GM19035 (cell line): Measurements from ENCODE around the gene CADM4.
"Not testable (repeated sequence)": the region's sequence is repeated elsewhere in the genome, so short reads cannot be mapped to it uniquely, and the experiment has no call there.

Experiments used
- ATAC-seq: cut with Tn5 transposase; IDR thresholded peaks from one replicate; pipeline ENCODE4 v1.9.1; 2021; ENCODE audit not compliant: unreplicated experiment

CADM4 gene

GRCh38 chr19:43589678-43590077 lies 50.0 kb downstream of the CADM4 start:
- no peak for ATAC-seq

DNA sequence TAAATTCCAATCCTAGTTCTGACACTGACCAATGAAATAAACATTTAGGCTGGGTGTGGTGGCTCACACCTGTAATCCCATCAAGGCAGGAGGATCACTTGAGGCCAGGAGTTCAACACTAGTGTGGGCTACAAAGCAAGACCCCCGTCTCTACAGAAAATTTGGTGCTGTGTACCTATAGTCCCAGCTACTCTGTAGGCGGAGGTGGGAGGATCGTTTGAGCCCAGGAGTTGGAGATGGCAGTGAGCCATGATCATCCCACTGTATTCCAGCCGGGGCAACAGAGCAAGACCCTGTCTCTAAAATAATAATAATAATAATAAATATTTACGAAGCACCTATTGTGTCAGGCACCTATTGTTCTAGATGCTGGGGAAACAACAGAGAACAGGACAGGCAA lies 50.4 kb downstream of the CADM4 start:
- no peak for ATAC-seq

DNA sequence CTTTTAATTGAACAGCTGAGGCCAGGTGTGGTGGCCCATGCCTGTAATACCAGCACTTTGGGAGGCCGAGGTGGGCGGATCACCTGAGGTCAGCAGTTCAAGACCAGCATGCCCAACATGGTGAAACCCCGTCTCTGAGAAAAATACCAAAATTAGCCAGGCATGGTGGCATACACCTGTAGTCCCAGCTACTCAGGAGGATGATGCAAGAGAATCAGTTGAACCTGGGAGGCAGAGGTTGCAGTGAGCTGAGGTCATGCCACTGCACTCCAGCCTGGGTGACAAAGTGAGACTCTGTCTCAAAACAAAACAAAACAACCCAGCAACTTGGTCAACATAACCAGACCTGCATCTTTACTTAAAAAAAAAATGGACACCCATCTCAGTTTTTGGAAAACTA lies 52.6 kb downstream of the CADM4 start:
- ATAC-seq, result not testable (repeated sequence)

DNA sequence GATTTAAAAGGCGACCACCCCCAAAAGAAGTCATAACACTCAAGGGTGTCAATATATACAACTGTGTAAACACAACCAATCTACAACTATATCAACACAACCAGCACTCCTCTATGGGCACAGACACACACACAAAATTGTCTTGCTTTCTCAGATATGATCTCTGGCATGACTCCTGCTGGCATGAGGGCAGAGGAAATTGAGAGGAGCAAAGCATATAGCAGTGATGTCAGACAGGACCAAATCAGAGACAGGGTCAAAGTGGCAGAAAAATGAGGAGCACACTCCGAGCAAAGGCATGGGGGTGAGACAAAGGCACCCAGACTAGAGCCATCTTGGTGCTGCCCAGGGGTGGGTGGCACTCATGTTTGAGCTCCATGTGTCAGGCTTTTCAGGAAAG lies 53.3 kb downstream of the CADM4 start:
- ATAC-seq, result no peak

GRCh38 chr19:43584484-43584883 lies 55.2 kb downstream of the CADM4 start:
- no peak for ATAC-seq

GRCh38 chr19:43582495-43582894 lies 57.2 kb downstream of the CADM4 start:
- no peak for ATAC-seq

- no peak for ATAC-seq
Observed at GRCh38 chr19:43581467-43581866, 58.2 kb downstream of the CADM4 start.

- no peak for ATAC-seq
Observed at GRCh38 chr19:43578787-43579186, 60.9 kb downstream of the CADM4 start.

GRCh38 chr19:43575955-43576878 lies 63.4 kb downstream of the CADM4 start:
- ATAC-seq, result peak; percentile 2

GRCh38 chr19:43575156-43575950 lies 64.3 kb downstream of the CADM4 start, which contains the start of the genes PINLYP and XRCC1:
Gene PINLYP, plus strand, starts transcription at chr19:43575801. Its CDS starts 1,391 bp downstream, at chr19:43577192.
Gene XRCC1, minus strand, starts transcription at chr19:43575527. Its CDS starts 69 bp downstream, at chr19:43575458.
- ATAC-seq, result peak; percentile 99

DNA sequence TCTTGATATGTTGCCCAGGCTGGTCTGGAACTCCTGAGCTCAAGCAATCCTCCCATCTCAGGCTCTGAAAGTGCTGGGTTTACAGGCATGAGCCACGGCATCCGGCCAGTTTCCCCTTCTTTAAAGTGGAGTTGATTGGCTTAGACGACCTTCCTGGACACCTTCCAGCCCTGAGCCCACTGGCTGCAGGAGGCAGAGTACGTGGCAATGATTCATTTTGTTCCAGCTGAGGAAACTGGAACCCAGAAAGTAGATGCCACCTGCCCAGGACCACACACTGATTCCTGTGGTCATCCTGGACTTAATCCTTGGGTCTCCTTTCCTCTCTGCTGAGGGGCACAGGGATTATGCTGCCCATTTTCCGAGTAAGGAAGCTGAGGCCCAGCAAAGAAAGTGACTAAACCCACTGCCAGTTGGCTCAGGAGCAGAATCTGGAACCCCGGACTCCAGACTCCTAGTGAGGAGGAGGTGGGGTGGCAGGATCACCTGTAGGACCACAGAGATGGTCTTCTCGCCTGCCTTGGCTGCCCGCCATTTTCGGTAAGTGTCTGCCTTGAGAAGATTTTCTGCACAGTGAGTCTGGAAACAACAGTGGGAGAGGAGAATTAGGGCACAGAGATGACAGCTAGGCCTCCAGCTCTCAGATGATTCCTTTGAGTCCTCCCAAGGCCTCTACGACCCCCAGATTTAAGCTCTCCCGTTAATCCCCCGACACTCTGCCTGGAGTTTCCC lies 65.1 kb downstream of the CADM4 start:
- ATAC-seq, result no peak
